ENCODE results near the gene RAB19.

Gene RAB19

GRCh38 chr7:140453785-140454656 lies 50.2 kb downstream of the RAB19 start:
- DNase-seq = peak in 1 of 5 experiments; percentile 89

GRCh38 chr7:140454657-140455015 lies 50.8 kb downstream of the RAB19 start:
- peak in 1 of 5 experiments; percentile 82 for DNase-seq

DNA sequence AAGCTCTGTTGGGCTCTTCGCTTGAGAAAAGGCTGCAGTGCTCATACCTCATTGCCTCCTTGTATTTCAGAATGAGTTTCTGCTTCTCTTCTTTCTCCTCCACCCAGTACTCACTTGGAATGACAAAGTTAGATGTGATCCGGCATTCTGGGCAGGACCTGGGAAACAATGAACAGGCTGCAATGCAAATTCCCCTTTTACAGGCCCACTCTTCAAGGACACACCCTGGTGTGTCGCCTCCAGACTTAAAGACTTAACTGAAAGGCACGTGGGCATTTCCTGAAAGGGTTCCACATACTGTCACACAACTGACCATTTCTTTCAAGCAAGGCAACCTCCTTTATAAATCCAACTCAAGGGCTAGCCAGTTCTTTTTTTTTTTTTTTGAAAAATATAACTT lies 51.9 kb downstream of the RAB19 start:
- DNase-seq = no peak

DNA sequence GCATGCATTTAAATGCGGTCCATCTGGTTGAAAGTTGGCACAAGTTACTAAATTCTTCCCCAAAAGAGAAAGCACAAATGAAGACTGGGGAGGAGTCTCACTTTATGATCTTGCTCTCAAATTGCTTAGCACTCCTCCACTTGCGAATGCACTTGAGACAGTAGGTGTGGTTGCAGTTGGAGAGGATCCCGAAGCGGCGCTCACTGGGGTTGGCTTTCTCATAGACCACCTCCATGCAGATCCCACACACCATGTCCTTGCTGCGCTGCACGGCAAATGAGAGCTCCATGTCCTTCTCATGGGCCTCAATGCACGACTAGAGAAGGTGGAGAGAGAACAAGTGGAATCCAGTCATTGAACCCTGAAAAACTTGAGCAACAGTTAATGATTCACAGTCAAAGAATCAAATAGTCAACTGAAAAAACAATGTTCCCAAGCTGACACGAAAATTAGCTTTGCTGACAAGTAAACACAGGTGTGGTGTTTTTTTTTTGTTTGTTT lies 52.7 kb downstream of the RAB19 start:
- DNase-seq = no peak

DNA sequence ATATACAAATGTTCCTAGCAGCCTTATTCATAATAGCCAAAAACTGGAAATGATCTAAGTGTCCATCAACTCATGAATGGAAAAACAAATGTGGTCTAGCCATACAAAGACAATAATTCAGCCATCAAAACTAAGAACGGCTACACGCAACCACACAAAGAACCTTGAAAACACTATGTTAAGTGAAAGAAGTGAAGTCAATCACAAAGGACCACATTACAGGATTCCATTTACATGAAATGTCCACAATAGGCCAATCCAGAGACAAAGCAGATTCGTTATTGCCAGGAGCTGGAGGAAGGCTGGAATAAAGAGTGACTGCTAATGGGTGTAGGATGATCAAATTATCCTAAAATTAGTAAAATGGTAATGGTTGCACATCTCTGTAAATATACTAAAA lies 54.3 kb downstream of the RAB19 start:
- peak in 1 of 5 experiments; percentile 36 for DNase-seq

GRCh38 chr7:140458916-140459315 lies 55.1 kb downstream of the RAB19 start:
- peak in 1 of 5 experiments; percentile 41 for DNase-seq

- no peak for DNase-seq
These were observed 59.3 kb downstream of the RAB19 start for GRCh38 chr7:140463111-140463510.

DNA sequence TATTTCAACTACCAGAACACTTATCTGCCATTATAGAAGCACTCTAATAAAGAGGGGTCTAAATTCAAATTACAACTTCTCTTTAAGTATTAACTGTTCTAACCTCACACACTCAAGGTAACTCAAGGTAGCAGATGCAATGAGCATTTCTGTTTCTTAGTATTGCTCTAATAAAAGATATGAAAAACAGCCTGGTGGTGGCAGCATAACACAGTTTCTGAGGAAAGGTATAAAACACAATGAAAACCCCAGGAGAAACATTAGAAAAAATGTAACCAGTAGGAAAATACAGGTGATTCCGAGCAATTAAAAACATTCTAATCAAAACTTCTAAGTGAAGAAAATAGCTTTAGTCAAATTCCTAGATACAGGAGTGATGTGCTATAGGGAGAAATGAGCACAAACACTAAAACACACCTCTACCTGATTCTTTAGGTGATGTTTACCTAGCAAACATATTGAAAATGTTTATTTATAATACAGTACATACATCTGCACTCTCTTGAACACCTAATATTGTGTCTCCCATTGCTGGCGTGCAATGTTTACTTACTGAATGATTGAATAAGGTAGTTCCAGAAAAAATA lies 72.0 kb downstream of the RAB19 start:
- peak in 3 of 5 experiments; percentile 27 to 66 (median 28) for DNase-seq

GRCh38 chr7:140476698-140477261 lies 72.9 kb downstream of the RAB19 start:
- DNase-seq = no peak
